Measurements from ENCODE around the gene TIMM44.

GRCh38 chr19:7965921-7966665, 22.6 kb upstream of the TIMM44 start:
- TF ChIP-seq, protein P1, sequence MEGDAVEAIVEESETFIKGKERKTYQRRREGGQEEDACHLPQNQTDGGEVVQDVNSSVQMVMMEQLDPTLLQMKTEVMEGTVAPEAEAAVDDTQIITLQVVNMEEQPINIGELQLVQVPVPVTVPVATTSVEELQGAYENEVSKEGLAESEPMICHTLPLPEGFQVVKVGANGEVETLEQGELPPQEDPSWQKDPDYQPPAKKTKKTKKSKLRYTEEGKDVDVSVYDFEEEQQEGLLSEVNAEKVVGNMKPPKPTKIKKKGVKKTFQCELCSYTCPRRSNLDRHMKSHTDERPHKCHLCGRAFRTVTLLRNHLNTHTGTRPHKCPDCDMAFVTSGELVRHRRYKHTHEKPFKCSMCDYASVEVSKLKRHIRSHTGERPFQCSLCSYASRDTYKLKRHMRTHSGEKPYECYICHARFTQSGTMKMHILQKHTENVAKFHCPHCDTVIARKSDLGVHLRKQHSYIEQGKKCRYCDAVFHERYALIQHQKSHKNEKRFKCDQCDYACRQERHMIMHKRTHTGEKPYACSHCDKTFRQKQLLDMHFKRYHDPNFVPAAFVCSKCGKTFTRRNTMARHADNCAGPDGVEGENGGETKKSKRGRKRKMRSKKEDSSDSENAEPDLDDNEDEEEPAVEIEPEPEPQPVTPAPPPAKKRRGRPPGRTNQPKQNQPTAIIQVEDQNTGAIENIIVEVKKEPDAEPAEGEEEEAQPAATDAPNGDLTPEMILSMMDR (IDR thresholded peaks at IDR 0.05) = no peak
- no peak for TF ChIP-seq POLR2A (IDR thresholded peaks at IDR 0.05)
- TF ChIP-seq EP300 (IDR thresholded peaks at IDR 0.05) = no peak

All from tibial nerve (tissue), 4 donors.